Hematopoietic multipotent progenitor cell (in vitro differentiated cells): ENCODE results near the gene ZCCHC24. TPM values are rescaled to one million over a fixed set of nuclear protein-coding genes. Genes with fewer than 3 reads are reported as not detected.
"Not testable (repeated sequence)": the region's sequence is repeated elsewhere in the genome, so short reads cannot be mapped to it uniquely, and the experiment has no call there.

ENCODE experiments used
- DNase-seq, 3 donors: peaks; one replicate each; pipeline ENCODE4 v3.0.0-alpha.2; 2011 to 2015; ENCODE audit warnings: low read depth in 2 of 3, low spot score in 2 of 3
- total RNA-seq: library from RNA; depleted of rRNA; stranded (reverse); fragments of >200 nt; gene quantifications from one replicate; pipeline ENCODE4 v1.2.3, GENCODE V29; 2012

Gene ZCCHC24
- total RNA-seq, 1 donor = 2.2 TPM

- no peak for DNase-seq
Observed at GRCh38 chr10:79350407-79351154, 94.8 kb downstream of the ZCCHC24 start.

DNA sequence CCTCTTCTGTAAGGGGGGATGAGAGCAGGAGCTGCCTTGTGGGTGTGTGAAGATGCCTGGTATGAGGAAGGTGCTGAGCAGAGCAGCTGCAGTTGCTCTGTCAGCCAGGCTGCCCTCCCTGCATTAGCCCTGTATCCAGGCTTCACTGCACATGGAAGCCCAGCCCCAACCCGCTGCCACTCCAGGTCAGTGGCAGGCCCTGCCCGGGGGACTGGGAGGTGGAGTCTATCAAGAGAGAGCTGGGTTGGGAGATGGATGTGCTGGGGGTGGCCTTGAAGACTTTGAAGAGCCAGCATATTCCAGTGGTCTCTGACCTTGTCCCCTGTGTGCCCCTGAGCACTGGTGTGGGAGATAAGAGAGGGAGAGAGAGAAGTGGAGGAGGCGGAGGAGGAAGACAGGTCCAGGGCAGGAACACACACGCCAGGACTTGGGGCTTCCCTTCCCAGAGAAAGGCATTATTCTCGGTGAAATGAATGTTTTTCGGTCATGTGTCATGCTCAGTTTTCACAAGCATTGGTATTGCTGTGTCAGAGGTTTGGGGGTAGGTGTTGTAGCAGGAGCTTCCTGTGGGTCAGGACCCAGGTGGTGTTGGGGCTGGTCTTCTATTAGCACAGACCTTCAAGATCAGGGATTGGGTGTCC lies 95.5 kb downstream of the ZCCHC24 start:
- no peak for DNase-seq

DNA sequence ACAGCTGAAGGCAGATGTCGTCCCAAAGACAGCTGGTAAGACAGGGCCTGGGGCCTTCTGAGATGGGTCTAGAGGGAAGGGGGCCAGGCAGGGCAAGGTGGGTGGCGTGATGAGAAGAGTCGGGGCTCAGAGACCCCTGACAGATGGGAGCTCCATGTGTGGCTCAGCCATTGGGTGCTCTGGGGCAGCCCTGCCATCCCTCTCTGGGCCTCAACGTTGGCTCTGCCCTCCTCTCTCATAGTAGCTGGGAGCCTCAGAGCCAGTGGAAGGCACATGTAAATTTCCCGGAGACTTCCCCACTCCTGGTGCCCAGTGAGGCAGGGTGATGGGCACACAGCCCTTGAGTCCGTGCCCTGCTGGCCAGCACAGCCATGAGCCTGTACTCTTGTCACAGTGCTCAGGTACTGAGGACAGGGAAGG lies 96.3 kb downstream of the ZCCHC24 start:
- DNase-seq = no peak

DNA sequence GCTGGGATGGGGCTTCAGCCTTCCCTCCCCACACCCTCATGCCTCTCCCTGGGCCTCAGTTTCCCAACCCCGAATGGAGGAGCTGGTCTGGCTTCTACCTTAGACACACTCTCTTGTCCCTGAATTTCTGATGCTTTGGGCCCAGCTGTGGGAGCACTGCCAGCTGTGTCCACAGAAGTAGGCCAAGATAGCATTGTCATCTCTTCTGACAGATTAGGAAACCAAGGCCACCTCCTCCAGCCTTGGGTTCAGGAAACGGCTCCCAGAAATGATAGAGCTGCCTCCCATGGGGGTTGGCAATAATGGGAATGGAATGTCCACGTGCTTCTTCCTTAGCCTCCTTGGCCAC lies 96.8 kb downstream of the ZCCHC24 start:
- DNase-seq = no peak

DNA sequence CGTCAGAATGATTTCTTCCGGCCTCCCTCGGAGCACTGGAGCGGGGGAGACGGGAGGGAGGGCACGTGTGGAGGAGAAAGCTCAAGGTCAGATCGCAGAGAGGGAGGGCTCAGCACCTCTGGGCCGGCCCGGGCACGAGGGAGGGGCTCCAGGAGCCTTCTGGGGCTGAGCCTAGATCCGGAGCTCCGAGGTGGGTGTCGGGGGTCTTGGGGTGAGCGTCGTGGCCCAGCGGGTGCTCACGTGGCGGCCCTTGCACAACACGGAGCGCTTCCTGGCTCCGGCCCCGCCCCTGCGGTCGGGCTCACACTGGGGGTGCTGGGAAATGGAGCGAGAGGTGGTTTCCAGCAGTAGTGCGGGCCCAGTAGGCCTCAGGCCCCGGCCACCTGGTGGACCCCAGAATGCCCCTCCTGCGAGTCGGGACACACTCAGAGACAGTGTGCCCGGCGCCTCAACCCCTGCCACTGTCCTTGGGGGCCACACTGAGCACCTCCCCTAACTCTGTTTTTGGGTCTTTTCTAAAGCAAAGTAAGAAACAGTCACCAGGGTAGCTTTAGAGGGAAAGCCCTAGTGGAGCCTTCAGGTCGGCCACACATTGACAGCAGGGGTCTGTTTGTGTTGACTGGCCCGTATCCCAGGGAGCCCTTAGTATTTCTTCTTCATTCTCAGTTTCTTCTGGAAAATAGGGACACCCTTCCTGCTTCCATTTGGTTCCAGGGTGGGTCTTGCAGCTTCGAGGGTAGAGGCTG lies 97.4 kb downstream of the ZCCHC24 start:
- peak; percentile 32 to 73 (median 70) for DNase-seq

- peak; percentile 87 to 91 (median 91) for DNase-seq
Observed at GRCh38 chr10:79347226-79347893, 98.1 kb downstream of the ZCCHC24 start, which contains the start of gene PPIF. PPIF (plus strand) TSS chr10:79347469; CDS start chr10:79347549, 80 bp downstream.

DNA sequence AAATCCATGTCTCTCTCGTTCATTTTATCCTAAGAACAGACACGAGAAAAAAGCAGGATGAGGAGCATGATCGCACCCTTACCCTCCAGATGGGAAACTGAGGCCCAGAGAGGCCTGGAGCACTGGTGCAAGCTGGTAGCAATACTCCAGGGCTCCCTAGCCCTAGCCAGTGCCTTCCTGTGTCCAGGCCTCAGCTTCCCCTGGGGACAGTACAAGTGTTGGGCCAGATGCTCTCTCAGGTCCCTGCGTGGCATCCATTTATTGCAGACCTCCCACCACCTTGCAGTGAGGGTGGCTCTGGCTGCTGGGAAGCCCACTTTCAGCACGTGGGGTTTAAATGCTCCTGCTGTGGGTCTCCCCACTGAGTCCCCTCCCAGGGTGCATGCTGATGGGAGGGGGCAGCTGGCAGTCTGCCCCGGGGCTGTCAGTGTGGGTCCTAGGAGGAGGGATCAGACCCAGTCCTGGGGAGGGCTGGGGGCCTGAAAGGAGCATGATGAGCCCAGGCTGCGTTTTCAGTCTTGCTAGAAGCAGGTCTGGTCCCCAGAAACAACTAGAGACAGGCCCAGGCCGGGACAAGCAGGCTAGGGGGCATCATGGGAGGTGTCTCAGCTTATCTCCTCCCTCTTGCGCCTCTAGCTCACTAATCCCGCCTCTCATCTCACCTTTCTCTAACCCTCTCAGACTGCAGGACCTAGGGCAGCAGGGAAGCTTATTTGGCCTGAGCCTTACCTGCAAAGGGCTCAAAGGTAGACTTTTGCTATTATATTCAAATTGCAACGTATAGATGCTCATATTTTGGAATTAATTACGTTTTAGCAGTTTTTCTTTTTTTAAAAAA lies 98.8 kb downstream of the ZCCHC24 start:
- DNase-seq = no peak

- no peak for DNase-seq
Observed at GRCh38 chr10:79346012-79346340, 99.4 kb downstream of the ZCCHC24 start.

GRCh38 chr10:79345241-79346011 lies 100.0 kb downstream of the ZCCHC24 start:
- DNase-seq = no peak

- no peak for DNase-seq
Observed at GRCh38 chr10:79344502-79345195, 100.8 kb downstream of the ZCCHC24 start.

GRCh38 chr10:79342811-79343561 lies 102.4 kb downstream of the ZCCHC24 start:
- no peak for DNase-seq

DNA sequence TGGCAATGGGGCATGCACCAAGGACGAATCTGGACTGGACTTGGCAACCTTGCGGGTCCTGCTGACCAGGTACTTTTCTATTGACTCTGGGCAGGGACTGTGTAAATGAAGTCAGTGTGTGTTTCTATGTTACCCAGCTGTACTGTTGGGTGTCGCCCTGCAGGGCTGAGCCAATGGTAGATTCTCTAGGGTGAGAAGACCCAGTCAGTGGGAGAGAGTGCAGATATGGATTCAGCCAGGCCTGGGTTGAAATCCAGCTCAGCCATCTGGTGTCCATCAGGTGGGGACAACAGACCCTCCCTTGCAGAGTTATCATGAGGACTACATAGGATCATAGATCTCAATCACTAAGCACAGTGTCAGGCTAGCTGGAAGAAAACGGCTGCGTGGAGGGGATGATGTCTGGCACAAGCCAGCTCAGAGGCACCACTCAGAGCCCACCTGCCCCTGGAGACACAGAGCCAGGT lies 103.1 kb downstream of the ZCCHC24 start:
- no peak for DNase-seq

DNA sequence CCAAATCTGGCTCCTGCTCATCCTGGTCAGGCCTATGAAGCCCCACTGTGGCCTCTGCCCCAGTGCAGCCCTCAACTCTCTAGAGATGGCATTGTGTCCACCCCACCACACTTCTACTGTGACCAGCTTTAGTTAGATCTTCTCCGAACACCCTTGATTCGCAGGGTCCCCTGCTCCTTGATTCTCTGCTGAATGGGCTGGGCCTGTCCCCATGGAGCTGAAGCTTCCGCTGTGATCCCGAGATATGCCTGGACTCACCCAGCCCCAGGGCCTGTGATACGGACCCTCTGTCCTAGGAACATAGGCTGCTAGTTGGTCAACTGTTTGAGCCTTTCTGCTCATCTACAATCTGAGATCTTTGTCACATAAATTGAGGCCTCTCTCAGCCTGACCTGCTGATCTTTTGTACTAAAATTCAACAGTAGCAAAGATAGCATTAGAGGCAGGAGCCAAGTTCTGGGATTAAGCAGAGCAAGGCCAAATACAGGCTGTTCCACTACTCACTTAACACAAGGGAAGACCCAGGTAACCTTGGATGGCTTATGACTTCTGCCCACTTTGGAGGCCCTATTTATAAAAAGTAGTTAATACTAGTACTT lies 104.7 kb downstream of the ZCCHC24 start:
- DNase-seq = no peak

DNA sequence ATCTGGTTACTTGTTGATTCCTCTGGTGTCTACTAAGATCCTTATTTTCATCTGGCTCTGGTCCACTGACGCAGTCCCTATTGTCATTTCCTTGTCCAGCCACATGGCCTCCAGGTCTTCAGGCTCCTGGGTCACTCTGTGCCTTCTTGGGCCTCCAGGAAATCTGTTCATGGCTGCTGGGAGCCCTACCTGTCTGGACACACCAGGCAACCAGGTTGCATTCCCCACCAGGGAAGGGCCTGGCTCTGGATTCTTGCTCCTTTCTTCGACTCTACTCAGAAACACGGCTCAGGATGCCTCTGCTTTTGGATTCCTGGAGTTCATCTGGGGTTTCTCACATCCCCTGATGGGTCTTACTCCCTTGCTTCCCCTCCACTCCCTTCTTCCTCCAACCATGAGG lies 106.2 kb downstream of the ZCCHC24 start:
- no peak for DNase-seq

DNA sequence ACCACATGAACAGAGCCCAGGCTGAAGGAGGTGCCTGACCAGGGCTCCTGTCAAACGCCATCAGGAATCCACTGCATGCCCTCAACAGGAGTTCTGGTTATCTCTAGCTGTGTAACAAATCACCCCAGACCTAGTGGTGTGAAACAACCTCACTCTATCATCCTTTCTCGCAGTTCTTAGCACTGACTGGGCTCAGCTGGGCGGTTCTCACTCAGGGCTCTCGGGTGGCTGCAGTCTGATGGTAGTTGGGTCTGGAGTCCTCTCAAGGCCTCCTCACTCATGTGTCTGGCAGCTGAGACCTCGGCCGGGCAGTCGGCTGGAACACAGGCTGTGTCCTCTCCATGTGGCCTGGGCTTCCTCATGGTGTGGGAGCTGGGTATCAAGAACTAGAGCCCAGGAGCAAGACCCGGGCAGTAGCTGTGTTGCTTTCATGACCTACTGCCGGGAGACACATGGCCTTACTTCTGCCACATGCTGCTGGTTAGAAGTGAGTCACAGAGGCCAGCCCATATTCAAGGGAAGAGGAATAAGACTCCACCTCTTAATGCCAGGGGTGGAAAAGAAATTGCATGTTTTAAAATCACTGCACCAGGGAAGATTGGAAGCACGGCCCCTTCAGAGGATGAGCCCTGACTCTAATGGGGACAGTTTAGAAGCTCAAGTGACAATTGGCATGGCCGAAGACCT lies 107.5 kb downstream of the ZCCHC24 start:
- DNase-seq = not testable (repeated sequence)

- DNase-seq = no peak
Observed at GRCh38 chr10:79336739-79337138, 108.7 kb downstream of the ZCCHC24 start.

- no peak for DNase-seq
Observed at GRCh38 chr10:79336276-79336675, 109.1 kb downstream of the ZCCHC24 start.
